GM12864 (cell line): ENCODE results near the gene PRKAR2B.

Experiments
- DNase-seq: peaks from one replicate; pipeline ENCODE4 v3.0.0-alpha.2; 2011; ENCODE audit warnings: low read depth
- H3K4me3 ChIP-seq: 2 replicates; pipeline ENCODE4 v1.5.1; 2011; ENCODE audit warnings: mild to moderate bottlenecking, low read depth, low read length, control low read depth
- TF ChIP-seq, protein P1 (sequence below): IDR thresholded peaks from 2 replicates; pipeline ENCODE4 v1.5.1; 2011; ENCODE audit warnings: low read depth, mild to moderate bottlenecking, moderate library complexity, low read length, control low read depth, inconsistent platforms; ENCODE audit errors: missing control alignments

PRKAR2B gene

DNA sequence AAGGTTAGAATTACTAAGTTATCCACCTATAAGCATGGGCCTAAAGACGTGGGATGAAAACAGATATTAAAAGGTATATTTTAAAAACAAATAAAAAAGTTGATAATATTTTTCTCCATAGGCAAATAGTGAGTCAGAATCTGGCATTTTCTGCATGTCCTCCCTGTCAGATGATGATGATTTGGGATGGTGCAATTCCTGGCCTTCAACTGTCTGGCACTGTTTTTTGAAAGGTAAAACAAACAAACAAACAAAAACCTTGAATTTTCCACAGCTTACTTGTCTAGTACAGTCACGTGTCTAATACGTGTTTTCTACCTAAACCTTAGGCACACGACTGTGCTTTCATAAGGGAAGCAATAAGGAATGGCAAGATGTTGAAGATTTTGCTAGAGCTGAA, 141.7 kb downstream of the PRKAR2B start:
- no peak overlapping the region for H3K4me3 ChIP-seq
- TF ChIP-seq, protein P1, sequence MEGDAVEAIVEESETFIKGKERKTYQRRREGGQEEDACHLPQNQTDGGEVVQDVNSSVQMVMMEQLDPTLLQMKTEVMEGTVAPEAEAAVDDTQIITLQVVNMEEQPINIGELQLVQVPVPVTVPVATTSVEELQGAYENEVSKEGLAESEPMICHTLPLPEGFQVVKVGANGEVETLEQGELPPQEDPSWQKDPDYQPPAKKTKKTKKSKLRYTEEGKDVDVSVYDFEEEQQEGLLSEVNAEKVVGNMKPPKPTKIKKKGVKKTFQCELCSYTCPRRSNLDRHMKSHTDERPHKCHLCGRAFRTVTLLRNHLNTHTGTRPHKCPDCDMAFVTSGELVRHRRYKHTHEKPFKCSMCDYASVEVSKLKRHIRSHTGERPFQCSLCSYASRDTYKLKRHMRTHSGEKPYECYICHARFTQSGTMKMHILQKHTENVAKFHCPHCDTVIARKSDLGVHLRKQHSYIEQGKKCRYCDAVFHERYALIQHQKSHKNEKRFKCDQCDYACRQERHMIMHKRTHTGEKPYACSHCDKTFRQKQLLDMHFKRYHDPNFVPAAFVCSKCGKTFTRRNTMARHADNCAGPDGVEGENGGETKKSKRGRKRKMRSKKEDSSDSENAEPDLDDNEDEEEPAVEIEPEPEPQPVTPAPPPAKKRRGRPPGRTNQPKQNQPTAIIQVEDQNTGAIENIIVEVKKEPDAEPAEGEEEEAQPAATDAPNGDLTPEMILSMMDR: no peak
- DNase-seq: no peak

- no peak overlapping the region for H3K4me3 ChIP-seq
- DNase-seq: no peak
- TF ChIP-seq, protein P1: no peak
Measured at GRCh38 chr7:107187774-107188173, 143.3 kb downstream of the PRKAR2B start.

- DNase-seq: no peak
- no peak overlapping the region for H3K4me3 ChIP-seq
- TF ChIP-seq, protein P1: no peak
Measured at GRCh38 chr7:107190090-107190489, 145.6 kb downstream of the PRKAR2B start.

DNA sequence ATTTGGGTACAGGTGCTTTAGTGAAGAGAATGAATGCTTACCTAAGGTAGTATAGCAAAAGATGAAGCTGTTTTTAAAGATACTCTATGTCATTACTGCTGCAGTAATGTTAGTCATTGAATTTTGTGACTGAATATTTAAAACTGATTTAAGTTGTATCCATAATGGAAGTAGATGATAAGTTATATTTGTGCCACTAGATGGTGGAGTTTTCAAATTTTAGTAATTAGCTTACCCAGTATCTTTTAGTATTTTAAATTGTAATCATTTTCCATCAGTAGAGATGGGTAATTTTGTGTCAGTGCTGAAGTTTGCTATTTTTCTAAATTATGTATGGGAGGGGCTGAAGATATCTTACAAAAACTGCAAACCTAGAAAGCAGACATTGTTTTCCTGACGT, 149.5 kb downstream of the PRKAR2B start:
- DNase-seq: no peak
- H3K4me3 ChIP-seq: no peak overlapping the region
- TF ChIP-seq, protein P1: no peak

- DNase-seq: no peak
- no peak overlapping the region for H3K4me3 ChIP-seq
- TF ChIP-seq, protein P1: no peak
Measured at GRCh38 chr7:107196834-107197610, 152.5 kb downstream of the PRKAR2B start.

- DNase-seq: no peak
- H3K4me3 ChIP-seq: no peak overlapping the region
- TF ChIP-seq, protein P1: peak; percentile 48
Measured at GRCh38 chr7:107201795-107202450, 157.4 kb downstream of the PRKAR2B start.
